NCI-H82 treated with DMSO at 0.1 percent for 48 hours (cell line): ENCODE results near the gene ZNF79.
A peak's percentile ranks its signal among the peaks of the same experiment; 100 is the strongest.

Experiments used
- DNase-seq: peaks from one replicate; lab custom pipeline; 2025; ENCODE audit not compliant: unreplicated experiment; lab: John Stamatoyannopoulos, UW

ZNF79 gene

DNA sequence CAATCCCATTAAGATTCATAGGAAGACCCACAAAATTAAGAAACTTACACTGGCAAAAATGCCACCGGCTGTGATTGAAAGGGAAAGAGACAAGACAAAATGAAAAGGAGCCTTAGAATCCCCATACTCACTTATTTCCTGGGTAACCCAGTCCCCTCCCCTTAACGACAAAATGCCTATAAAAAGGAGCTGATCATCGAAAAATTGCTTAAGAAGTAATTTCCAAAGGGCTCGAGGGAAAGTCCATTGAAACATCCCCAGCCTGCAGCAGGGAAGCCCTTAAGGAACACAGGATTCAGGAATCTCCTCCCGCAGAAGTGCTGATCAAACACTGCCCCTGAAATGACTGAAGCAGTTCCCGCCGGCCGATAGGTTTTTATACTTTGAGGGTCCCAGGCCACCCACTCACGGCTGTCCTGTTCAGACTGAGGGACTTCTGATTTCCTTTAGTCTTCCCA, 677 bp upstream of the ZNF79 start:
- DNase-seq, result no peak

DNA sequence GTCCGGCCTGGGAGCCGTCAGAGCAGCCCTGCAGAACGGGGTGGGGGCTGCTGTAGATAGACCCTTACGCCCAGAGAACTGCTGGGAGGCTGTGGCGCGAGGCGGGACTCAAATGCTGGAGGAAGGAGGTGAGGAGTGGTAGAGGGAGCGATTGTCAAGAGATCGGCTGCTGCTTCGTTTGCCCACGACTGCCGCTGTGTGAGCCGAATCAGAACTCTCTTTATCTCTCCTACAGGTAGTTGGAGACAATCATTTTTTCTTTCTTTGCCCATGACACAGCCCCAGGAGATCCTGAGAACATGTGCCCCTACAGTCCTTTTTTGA, 456 bp downstream of the ZNF79 start:
- DNase-seq, result no peak

DNA sequence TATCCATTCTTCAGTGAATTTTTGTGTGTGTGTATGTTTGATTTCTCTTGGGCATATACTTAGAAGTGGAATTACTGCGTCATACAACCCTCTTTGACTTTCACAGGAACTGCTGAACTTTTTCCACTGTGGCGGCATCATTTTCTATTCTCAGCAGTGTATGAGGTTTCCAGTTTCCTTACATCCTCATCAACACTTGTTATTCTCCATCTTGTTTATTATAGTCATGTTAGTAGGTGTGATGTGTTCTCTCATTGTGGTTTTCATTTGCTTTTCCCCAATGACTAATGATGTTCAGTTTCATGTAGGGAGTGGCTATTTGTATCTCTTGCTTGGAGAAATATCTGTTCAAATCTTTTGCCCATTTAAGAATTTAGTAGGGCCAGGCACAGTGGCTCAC, 2.6 kb downstream of the ZNF79 start:
- no peak for DNase-seq

DNA sequence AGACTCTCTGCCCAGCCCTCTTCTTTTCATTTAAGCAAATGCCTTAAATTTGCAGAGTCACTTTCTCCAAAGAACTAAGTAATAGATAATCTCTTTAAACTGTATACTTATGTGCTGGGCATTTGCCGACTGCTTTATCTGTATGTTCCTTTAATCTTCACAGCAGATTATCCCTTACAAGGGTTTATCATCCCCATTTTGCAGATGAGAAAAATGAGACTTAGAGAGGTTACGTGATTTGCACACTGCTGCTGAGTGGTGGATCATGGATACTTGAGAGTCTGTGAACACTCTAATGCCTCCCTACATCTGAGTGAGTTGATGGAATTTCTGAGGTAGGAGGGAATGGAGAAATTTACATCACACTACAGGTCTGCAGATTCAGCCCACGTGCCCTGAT, 4.2 kb downstream of the ZNF79 start:
- no peak for DNase-seq

DNA sequence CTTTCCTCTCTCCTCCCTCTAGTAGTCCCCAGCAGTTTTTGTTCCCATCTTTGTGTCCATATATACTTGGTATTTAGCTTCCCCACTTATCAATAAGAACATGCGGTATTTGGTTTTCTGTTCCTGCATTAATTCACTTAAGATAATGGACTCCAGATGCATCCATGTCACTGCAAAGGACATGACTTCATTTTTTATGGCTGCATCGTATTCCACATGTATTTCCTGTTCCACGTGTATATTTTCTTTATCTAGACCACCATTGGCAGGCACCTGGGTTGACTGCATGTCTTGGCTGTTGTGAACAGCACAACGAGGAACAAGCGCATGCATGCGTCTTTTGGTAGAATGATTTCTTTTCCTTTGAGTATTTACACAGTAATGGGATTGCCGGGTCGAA, 6.2 kb downstream of the ZNF79 start:
- DNase-seq, result no peak

DNA sequence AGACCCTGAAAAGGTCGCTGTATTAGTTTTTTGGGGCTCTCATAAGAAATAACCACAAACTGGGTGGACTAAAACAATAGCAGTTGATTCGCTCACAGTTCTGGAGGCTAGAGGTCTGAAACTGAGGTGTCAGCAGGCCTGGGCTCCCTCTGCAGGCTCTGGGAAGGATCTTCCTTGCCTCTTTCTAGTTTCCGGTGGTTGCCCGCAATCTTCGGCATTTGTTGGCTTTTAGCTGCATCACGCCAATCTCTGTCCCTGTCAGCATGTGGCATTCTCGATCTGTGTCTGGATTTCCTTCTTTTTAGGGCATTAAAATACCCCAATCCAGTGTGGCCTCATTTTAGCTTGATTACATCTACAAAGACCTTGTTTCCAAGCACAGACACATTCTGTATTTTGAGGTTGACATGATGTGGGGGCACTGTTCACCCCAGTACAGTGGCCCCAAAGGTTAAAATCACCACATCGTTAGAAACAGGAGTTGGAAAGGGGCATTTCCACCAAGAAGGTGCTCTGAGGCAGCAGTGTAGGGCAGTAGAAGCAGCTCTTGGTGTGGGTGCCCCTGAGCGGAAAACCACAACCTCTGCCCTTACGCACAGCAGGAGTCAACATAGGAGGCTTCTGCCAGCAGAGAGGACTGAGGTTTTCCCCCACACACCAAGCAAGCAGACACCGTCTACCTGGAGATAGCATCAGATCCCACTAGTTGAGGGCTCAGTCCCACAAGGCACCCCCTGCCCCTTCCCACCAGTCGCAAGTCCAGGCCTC, 13.5 kb downstream of the ZNF79 start:
- no peak for DNase-seq

DNA sequence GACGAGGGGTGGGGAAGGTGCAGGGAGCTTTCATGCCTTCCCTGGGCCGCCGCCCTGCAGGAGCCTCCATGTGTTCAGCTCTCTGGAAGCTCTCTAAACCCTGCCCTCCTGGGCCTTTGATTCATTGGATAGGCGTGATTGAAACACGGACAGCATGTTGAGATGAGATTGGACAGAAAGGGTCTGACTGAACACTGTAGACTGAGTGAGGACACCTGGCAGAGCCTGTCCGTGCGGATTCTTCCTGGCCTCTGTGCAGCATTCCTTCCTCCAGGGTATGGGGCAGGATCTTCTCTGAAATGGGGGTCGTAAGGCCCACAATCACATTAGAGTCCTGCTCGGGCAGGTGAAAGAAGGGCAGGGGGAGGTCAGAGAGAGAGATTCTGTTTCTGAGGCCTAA, 14.2 kb downstream of the ZNF79 start:
- DNase-seq, result no peak

DNA sequence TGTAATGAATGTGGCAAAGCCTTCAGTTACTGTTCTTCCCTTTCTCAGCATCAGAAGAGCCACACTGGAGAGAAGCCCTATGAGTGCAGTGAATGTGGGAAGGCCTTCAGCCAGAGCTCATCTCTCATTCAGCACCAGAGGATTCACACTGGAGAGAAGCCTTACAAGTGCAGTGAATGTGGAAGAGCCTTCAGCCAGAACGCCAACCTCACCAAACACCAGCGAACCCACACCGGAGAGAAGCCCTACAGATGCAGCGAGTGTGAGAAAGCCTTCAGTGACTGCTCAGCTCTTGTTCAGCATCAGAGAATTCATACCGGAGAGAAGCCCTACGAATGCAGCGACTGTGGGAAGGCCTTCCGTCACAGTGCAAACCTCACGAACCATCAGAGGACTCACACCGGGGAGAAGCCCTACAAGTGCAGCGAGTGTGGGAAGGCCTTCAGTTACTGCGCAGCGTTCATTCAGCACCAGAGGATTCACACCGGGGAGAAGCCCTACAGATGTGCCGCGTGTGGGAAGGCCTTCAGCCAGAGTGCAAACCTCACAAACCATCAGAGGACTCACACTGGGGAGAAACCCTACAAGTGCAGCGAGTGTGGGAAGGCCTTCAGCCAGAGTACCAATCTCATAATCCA, 20.2 kb downstream of the ZNF79 start:
- no peak for DNase-seq

DNA sequence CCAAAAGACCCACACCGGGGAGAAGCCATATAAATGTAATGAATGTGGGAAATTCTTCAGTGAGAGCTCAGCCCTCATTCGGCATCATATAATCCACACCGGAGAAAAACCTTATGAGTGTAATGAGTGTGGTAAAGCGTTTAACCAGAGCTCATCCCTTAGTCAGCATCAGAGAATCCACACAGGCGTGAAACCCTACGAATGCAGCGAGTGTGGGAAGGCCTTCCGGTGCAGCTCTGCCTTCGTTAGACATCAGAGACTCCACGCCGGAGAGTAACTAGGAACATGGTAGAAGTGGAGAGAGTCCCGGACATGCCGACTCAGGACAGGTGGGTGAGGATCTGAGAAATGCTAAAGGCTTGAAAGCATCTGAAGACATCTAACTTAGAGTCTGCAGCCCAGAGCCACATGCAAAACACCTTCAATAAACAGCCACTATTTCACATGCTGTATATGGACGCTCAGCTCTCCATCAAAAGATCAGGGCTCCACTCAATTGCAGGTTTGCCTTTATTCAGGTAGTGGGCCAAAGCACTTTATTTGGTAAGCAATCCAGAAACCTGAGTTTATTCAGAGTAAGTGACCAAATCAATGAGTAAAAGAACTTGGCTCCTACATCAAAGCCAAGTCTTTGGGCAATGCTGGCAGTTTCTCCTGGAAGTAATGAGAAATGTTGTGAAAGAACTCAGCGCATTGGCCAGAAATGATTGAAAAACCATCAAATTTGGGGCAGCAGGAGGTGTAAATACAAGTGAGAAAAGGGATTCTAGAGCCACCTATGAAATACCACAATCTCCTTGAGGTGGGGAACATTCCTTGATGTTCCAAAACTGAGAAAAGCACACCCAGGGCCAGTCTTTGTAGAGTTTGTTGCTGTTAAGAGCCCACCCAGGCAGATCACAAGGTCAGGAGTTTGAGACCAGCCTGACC, 21.0 kb downstream of the ZNF79 start:
- no peak for DNase-seq

DNA sequence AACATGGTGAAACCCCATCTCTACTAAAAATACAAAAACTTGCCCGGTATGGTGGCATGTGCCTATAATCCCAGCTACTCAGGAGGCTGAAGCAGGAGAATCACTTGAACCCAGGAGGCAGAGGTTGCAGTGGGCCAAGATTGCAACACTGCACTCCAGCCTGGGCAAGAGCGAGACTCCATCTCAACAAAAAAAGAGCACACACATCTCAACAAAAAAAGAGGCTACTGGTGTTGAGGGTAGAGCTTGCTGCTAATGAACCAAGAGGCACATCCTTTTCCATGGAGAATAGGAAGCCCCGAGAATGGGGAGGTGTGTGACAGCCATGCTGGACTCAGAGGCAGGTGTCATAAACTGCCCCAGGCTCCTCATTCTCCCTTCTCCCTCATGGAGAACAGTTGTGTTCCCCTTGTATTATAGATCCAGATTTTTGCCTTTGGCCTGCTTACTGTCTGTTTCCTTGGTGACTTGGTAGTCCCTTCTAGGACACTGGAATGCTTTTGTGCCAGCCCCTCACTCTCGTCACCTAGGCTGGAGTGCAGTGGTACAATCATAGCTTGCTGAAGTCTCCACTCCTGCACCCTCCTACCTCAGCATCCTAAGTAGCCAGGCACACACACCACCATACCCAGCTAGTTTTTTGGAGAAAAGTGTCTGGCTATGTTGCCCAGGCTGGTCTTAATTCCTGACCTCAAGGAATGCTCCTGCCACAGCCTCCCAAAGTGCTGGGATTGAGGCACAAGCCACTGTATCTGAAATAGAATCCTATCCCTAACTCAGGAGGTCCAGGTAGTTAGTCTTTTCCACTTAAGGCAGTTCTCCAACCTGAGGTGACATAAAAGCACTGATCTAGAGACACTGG, 21.9 kb downstream of the ZNF79 start:
- no peak for DNase-seq

DNA sequence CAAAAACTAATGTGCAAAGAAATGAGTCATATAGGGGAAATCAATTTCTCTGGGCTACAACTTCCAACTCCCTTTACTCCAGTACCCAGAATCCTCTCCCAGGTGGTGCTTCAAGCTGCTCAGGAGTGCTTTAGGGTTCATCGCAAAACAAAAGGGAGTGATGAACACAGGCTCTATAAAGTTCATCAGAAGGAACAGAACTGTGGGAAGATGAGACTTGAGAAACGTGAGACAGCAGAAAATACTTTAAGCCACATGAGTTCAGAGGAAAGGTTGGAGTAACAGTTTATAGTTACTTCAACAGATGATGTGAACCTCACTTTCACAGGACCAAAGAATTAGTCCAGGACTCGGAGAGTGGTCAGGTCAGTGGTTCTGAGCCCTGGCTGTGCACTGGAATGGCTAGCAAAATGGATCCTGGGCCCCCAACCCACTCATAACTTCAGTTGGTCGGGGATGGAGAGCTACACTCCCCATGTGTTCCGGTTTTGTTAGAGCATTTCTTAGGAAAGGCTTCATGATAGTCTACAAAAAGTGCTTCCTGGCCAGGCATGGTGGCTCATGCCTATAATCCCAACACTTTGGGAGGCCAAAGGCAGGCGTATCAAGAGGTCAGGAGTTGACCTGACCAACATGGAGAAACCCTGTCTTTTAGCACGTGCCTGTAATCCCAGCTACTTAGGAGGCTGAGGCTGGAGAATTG, 22.7 kb downstream of the ZNF79 start:
- DNase-seq, result no peak

DNA sequence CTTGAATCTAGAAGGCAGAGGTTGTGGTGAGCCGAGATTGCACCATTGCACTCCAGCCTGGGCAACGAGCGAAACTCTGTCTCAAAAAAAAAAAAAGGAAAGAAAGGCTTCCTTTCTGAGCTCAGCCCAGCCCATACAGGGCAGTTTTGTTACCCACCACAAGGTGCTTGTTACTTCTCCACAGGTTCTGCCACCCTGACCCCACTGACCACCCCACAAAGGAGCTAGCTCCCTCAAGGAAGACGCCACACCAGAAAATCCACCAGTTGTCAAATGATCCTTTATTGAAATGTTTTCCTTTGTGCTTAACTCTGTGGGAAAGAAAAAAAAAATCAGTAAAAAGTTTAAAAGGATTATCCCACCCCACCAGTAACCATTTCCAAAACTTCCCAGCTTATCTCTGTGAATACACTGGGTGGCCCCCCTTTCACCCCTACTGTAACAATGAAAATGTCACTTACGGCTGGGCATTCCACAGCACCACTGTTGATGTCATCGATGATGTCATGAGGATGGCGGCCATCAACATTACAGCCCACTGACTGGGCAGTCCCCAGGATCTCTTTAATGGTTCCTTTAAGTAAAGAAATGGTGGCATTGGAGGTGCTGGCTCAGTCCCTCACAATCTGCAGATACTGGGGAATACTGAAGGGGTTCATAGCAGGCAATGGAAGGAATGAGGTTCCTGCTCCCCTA, 23.4 kb downstream of the ZNF79 start:
- no peak for DNase-seq

DNA sequence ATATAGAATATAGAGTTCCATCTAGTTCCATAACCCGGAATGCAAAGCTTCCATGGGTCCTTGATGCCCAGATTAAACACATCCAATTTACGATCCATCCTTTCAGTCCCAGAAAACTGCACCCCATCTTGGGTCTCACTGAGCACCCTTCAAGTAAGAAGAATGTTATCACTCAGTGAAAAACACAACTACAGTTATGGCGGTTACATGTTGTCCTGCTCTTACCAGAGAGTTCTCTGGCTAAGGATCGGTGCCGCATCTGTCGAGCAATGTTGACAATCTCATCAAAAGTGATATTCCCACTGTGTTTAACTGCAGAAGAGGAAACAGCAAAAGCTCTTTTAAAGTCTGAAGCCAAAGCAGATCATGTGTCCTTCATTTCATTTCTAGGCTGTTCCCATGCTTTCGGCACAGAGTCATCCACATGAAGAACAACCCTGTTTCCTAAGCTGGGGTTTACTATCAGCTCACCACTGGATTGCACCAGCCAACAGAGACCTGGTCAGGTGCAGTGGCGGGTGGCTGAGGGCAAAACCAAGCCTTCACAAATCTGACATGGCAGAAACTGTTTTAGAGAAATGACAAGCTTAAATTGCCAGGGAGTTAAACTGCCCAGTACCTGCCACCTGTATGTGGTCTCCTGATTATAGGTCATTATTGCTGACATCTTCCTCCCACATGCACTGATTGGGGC, 24.1 kb downstream of the ZNF79 start:
- DNase-seq, result no peak

DNA sequence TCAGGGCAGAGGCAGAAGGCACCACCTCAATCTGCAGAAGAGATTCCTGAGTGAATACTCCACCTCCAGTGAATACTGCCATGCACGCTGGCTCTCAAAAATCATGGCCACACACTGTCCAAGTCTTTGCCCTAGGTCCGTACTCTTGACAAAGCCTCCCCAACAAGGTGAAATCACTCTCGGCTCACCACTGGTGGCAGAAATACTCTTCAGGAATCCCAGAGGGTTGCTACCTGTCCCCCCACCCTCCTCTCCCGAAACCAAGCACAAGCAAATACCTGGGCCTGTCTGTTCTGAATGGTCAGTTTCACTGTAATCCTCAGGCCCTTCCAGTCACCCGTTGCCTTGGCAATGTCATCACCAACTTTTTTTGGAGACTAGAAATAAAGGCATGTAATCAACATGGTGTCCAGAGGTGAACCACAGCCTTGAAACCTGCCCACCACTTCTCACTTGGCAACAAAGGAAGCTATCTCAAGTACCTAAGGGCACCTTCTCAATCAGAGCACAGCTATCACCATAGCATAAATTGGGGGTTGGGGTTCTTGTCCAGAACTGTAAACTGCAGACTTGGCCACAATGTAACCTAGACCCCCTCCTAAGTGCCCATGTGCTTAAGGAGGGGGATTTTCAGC, 25.3 kb downstream of the ZNF79 start:
- no peak for DNase-seq

DNA sequence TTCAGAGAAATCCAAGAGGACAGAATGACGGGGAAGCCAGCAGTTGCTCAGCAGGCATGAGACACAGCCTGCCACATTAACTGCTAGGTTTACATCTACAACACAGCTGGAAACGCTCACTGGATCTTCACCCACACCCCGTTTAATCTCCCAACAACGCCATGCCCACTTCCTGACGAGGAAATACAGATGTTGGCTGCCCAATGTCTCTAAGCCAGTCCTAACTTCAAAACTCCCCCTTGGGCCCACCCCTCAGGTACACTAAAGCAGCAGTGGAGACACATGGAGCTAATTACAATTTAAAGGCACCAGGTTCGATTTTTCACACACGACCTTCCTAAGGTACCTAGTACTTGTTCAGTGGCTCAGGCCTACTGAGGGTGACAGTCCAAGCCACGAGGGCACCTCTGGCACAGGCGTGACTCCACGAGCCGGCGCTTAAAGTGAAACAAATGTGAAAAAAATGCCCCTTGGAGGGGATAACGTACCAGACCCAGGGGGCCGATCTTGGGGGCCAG, 26.1 kb downstream of the ZNF79 start:
- DNase-seq, result no peak

DNA sequence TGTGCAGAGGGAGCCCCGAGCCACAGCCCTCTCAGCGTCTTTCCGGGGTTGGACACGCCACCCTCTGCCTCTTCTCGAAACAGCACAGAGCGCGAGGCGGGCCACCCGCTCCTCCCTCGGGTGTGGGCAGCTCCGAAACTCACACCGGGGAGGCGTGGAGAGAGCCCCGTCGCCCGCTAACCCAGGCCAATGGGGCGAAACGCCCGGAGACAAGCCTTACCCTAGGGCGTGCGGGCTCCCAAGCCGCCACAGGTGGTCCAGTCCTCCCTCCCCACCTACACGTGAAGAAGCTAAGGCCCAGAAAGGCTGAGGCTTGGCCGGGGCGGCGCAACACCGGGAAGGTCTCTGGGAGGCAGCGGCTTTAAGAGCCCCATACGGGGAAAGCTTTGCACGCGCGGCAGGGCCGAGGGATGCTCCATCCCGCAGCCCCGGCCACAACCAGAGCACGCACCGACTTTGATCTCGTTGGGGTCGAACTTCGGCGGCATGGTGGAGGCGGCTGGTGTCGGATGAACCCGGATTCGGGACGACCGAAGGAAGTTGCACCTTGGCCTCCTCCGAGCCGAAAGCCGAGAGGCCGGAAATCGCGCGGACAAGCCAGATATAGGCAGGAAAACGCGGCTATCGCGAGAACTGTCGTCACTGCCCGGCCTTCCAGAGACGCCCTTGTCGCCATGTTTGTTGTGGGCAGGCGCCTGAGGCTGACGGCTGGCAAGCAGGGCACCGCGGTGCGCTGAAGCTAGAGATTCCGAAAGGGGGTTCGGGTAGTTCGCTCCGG, 26.8 kb downstream of the ZNF79 start, which contains the start of the genes LRSAM1 and RPL12:
Gene LRSAM1 (plus strand): TSS at position 681 of the 778 bp plus-strand sequence. CDS start 3,018 bp downstream, outside the sequence.
Gene RPL12 (minus strand): TSS at position 577 of the 778 bp plus-strand sequence. CDS start 89 bp downstream, at position 488.
- peak; percentile 48 for DNase-seq

DNA sequence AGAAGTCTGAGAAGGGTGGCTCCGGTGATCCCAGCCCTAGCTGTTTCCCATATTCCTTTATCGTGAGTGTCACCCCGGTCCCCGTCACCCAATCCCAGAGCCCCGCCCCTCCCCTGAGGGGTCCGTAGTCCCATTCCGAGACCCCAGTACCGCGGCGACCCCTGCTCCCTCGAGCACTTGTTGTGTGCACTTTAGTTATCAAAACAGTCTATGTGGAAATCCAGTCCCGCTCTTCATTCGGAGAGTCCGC, 27.4 kb downstream of the ZNF79 start:
- no peak for DNase-seq
